Liver (tissue), 3 donors: ENCODE measurements around the gene ZNF775.

Experiments
- EGR1 ChIP-seq, 2 donors: IDR thresholded peaks; 2 replicates each; pipeline ENCODE4 v1.6.1; 2016 to 2018; ENCODE audit warnings: antibody characterized with exemption in 2 of 2, low read depth in 2 of 2
- RAD21 ChIP-seq, 2 donors: IDR thresholded peaks; 2 replicates each; pipeline ENCODE4 v1.6.1; 2016; ENCODE audit warnings: antibody characterized with exemption in 2 of 2, mild to moderate bottlenecking in 2 of 2
- TAF1 ChIP-seq: conservative IDR thresholded peaks from 2 replicates; pipeline ENCODE4 v1.6.1; 2016; ENCODE audit warnings: antibody characterized with exemption, mild to moderate bottlenecking
- TF ChIP-seq, protein P1 (sequence below): fragments of 150-350 bp; IDR thresholded peaks from 2 replicates; pipeline ENCODE4 v1.5.1; 2017; ENCODE audit warnings: improper control_type of control experiment, low read depth, low read length; ENCODE audit not compliant: missing input control
- donor health status: healthy.
- donor health status: healthy.

DNA sequence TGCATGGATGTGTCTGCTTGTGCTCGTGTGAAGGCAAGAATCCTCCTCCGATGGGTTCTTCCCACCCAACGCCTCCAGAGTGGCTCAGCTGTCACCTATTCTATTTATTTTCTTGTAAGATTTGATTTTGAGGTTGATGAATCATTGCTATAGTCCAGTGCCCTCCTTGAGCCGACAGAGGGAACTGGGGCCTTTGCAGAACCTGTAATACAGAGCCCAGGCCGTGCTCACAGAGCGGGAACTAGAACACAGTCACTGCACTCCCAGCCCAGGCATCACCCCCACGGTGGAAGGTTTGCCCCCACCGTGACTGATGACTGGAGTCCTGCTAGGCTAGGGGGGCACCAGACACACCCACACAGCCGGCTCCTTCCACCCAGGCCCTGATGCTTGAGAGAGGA lies 39.7 kb upstream of the ZNF775 start:
- TF ChIP-seq, protein P1, sequence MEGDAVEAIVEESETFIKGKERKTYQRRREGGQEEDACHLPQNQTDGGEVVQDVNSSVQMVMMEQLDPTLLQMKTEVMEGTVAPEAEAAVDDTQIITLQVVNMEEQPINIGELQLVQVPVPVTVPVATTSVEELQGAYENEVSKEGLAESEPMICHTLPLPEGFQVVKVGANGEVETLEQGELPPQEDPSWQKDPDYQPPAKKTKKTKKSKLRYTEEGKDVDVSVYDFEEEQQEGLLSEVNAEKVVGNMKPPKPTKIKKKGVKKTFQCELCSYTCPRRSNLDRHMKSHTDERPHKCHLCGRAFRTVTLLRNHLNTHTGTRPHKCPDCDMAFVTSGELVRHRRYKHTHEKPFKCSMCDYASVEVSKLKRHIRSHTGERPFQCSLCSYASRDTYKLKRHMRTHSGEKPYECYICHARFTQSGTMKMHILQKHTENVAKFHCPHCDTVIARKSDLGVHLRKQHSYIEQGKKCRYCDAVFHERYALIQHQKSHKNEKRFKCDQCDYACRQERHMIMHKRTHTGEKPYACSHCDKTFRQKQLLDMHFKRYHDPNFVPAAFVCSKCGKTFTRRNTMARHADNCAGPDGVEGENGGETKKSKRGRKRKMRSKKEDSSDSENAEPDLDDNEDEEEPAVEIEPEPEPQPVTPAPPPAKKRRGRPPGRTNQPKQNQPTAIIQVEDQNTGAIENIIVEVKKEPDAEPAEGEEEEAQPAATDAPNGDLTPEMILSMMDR = no peak
- TF ChIP-seq TAF1 (no peak), RAD21 (IDR thresholded peaks at IDR 0.05) (no peak), EGR1 (IDR thresholded peaks at IDR 0.05; ENCODE audit: low read depth in 2 of 2) (no peak)
